ENCODE data around the gene GBE1.

DNA sequence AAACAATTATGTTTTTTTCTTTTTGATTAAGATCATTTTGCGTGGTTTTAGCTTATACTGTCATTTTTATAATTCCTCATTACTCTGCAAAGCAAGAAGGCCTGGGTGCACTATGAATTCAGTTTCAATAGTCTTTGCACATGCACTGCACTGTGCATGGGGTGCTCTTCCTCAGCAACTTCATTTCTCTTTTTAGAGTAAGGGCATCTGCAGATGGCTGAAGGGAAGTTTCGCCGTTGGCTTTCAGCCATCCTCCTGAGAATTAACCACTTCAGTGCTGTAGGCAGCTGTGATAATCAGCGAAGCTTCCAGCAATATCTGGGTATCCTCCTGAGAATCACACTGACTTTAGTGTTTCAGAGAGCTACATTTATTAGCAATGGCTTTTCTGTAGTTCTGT is 284.8 kb downstream of the GBE1 start:
- TF ChIP-seq, protein P1, sequence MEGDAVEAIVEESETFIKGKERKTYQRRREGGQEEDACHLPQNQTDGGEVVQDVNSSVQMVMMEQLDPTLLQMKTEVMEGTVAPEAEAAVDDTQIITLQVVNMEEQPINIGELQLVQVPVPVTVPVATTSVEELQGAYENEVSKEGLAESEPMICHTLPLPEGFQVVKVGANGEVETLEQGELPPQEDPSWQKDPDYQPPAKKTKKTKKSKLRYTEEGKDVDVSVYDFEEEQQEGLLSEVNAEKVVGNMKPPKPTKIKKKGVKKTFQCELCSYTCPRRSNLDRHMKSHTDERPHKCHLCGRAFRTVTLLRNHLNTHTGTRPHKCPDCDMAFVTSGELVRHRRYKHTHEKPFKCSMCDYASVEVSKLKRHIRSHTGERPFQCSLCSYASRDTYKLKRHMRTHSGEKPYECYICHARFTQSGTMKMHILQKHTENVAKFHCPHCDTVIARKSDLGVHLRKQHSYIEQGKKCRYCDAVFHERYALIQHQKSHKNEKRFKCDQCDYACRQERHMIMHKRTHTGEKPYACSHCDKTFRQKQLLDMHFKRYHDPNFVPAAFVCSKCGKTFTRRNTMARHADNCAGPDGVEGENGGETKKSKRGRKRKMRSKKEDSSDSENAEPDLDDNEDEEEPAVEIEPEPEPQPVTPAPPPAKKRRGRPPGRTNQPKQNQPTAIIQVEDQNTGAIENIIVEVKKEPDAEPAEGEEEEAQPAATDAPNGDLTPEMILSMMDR (IDR thresholded peaks at IDR 0.05), result no peak
- no peak for TF ChIP-seq POLR2A (IDR thresholded peaks at IDR 0.05)
